GM12878 (cell line): ENCODE results near the gene FILIP1L. TPM values are rescaled to one million over a fixed set of nuclear protein-coding genes. Genes with fewer than 3 reads are reported as not detected.

Source experiments
- ATAC-seq: fragments of 200-7000 bp; cut with Tn5 transposase; 3 replicates; pipeline ENCODE4 v1.9.1; 2020; ENCODE audit warnings: mild to moderate bottlenecking, moderate library complexity
- BruUV-seq: library from RNA; stranded (reverse); fragments of 400-500 nt; replicated peaks from 2 replicates; lab custom pipeline; 2021; lab: Mats Ljungman, UMichigan
- CTCF ChIA-PET: fragments of 300-600 bp; sonication (Branson Sonifier 250); formaldehyde crosslinking; extraction: SDS; loops from one replicate; lab custom pipeline; 2021; ENCODE audit warnings: inconsistent platforms; lab: Yijun Ruan, JAX
- POLR2A ChIA-PET: fragments of 350-600 bp; formaldehyde crosslinking; extraction: SDS; loops from one replicate; lab custom pipeline; 2021; ENCODE audit warnings: inconsistent platforms; lab: Charles Lee
- RAD21 ChIA-PET: fragments of 300-600 bp; sonication (Branson Sonifier 250); formaldehyde crosslinking; loops from one replicate; lab custom pipeline; 2023; ENCODE audit warnings: antibody characterized with exemption; ENCODE audit not compliant: unreplicated experiment; lab: Charles Lee
- SMC1A ChIA-PET: fragments of 300-600 bp; sonication (Branson Sonifier 250); formaldehyde crosslinking; loops from one replicate; lab custom pipeline; 2023; ENCODE audit not compliant: unreplicated experiment, uncharacterized antibody; lab: Charles Lee
- DNase-seq: peaks from one replicate; pipeline ENCODE4 v3.0.0-alpha.2; 2011; ENCODE audit warnings: low read depth, low spot score
- FAIRE-seq: peaks from 3 replicates; lab custom pipeline; 2011; peaks lifted over from hg19 to GRCh38; lab: Jason Lieb, UNC
- H2AFZ ChIP-seq: 2 replicates; pipeline ENCODE4 v1.6.0; 2011; ENCODE audit warnings: low read depth, low read length, control low read depth; ENCODE audit not compliant: control insufficient read depth
- H3K27ac ChIP-seq: 2 replicates; pipeline ENCODE4 v1.5.1; 2011; ENCODE audit warnings: control low read depth; ENCODE audit not compliant: control insufficient read depth, insufficient read depth
- H3K27me3 ChIP-seq, 2 experiments: replicated peaks in 1 of 2; 2 replicates each; pipeline versions ENCODE4 v1.6.0 to v1.6.1; 2011; ENCODE audit warnings: low read length in 1 of 2; ENCODE audit not compliant: control insufficient read depth in 2 of 2, insufficient read depth in 2 of 2
- H3K36me3 ChIP-seq, 2 experiments: 2 replicates each; pipeline ENCODE4 v1.5.1; 2011; ENCODE audit warnings: low read length in 1 of 2; ENCODE audit not compliant: control insufficient read depth in 2 of 2, insufficient read depth in 2 of 2
- H3K4me1 ChIP-seq: 2 replicates; pipeline ENCODE4 v1.6.1; 2011; ENCODE audit warnings: mild to moderate bottlenecking, low read length, moderate library complexity, mixed read lengths; ENCODE audit not compliant: control insufficient read depth, insufficient read depth
- H3K4me2 ChIP-seq: 2 replicates; pipeline ENCODE4 v1.6.0; 2011; ENCODE audit warnings: control low read depth; ENCODE audit not compliant: control insufficient read depth, insufficient read depth
- H3K4me3 ChIP-seq: fragments of 200-600 bp; sonication (generic); 2 replicates; pipeline ENCODE4 v1.5.1; 2016
- H3K79me2 ChIP-seq: 2 replicates; pipeline ENCODE4 v1.6.0; 2011; ENCODE audit warnings: low read length; ENCODE audit not compliant: control insufficient read depth, insufficient read depth
- H3K9ac ChIP-seq: 2 replicates; pipeline ENCODE4 v1.8.0; 2011; ENCODE audit warnings: low read length, control low read depth, mixed read lengths; ENCODE audit not compliant: control insufficient read depth, insufficient read depth
- H3K9me3 ChIP-seq: replicated peaks from 3 replicates; pipeline ENCODE4 v1.5.1; 2011; ENCODE audit warnings: mild to moderate bottlenecking, low read length; ENCODE audit not compliant: control insufficient read depth, insufficient read depth
- H4K20me1 ChIP-seq: 2 replicates; pipeline ENCODE4 v1.6.0; 2011; ENCODE audit not compliant: control insufficient read depth, insufficient read depth
- CHD2 ChIP-seq: IDR thresholded peaks from 2 replicates; pipeline ENCODE4 v1.6.1; 2011; ENCODE audit warnings: low read depth, low read length, improper control_type of control experiment, borderline replicate concordance
- ZBTB40 ChIP-seq: fragments of 450-650 bp; IDR thresholded peaks from 2 replicates; pipeline ENCODE4 v1.6.1; 2016; ENCODE audit warnings: mild to moderate bottlenecking, moderate library complexity, borderline replicate concordance
- WGBS: methylation state at CpG from one replicate; pipeline ENCODE4 v1.1.6; 2016; ENCODE audit warnings: low lambda C conversion rate; ENCODE audit not compliant: insufficient replicate concordance, insufficient coverage; ENCODE audit errors: missing lambda C conversion rate; 5-methylcytosine and 5-hydroxymethylcytosine counted together
- in situ Hi-C: fragments of 300-500 bp; cut with MboI; formaldehyde crosslinking; loops from 9 replicates; pipeline ENCODE4 v1.14.3; 2018; ENCODE audit warnings: mixed read lengths
- intact Hi-C: fragments of 100-400 bp; cut with micrococcal nuclease; formaldehyde crosslinking; loops from one replicate; pipeline ENCODE4 v1.14.2; 2022; ENCODE audit not compliant: unreplicated experiment
- polyA plus RNA-seq, 11 experiments: library from polyadenylated mRNA; depleted of rRNA in 4 of 11; unstranded in 6 of 11; stranded (reverse) in 5 of 11; fragments of >200 nt; fragmentation: Nextera tagmentation in 4 of 11; fragmentation: Illumina TruSeq in 1 of 11; extraction: Ambion mirVana in 4 of 11; extraction: Trizol in 1 of 11; gene quantifications; 1 replicate in 1 of 11; 2 replicates in 10 of 11; pipeline versions ENCODE4 v1.2.1 to v1.2.3, GENCODE V29; 2011 to 2016; ENCODE audit warnings: inconsistent platforms in 2 of 11, missing spikeins in 2 of 11, low read depth in 1 of 11
- total RNA-seq, 4 experiments: library from RNA; depleted of rRNA in 3 of 4; stranded (reverse); fragments of >200 nt in 3 of 4; fragmentation: Illumina TruSeq in 1 of 4; extraction: Trizol in 1 of 4; gene quantifications; 2 replicates each; pipeline versions ENCODE4 v1.2.1 to v1.2.3, GENCODE V29; 2013 to 2021
- TF ChIP-seq, protein P1 (sequence below): IDR thresholded peaks from 2 replicates; pipeline ENCODE4 v1.6.1; 2012; ENCODE audit warnings: mild to moderate bottlenecking, low read depth, low read length

Gene FILIP1L
- total and polyA plus RNA-seq, 10 of the 15 experiments (the other 5 are each of a cell fraction or from before 2014, with no cell fraction given): 0.24 to 6.1 (median 3.5) TPM

DNA sequence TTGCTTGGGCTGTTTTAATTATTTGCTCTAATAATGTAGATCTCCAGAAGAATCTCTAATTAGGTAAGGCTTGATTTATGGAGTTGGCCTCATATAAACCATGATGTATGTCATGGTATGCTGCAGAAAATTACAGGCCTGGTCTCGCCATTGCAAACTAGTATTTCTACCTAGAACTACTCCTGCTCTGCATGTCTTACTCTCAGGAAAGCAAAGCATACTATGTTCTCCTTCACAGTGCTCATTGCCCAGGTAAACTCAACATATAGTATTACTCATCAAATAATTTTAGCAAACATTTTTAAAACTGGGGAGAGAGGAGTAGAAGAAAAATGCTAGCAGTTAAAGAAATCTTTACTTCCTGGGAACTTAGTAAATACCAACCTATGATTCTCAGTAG, 90.7 kb downstream of the FILIP1L start (continued):
- no peak for TF ChIP-seq ZBTB40

- Histone ChIP-seq H3K4me3 (no peak overlapping the region), H2AFZ (no peak overlapping the region), H3K79me2 (no peaks in the 10 kb centered on the region), H3K27me3 (no peaks in the 10 kb centered on the region), H4K20me1 (no peaks in the 10 kb centered on the region), H3K9me3 (no peaks in the 10 kb centered on the region), H3K4me2 (no peak overlapping the region), H3K9ac (no peak overlapping the region), H3K4me1 (no peaks in the 10 kb centered on the region), H3K27ac (no peak overlapping the region), H3K36me3 (no peaks in the 10 kb centered on the region)
- no peak for TF ChIP-seq CHD2
- TF ChIP-seq, protein P1, sequence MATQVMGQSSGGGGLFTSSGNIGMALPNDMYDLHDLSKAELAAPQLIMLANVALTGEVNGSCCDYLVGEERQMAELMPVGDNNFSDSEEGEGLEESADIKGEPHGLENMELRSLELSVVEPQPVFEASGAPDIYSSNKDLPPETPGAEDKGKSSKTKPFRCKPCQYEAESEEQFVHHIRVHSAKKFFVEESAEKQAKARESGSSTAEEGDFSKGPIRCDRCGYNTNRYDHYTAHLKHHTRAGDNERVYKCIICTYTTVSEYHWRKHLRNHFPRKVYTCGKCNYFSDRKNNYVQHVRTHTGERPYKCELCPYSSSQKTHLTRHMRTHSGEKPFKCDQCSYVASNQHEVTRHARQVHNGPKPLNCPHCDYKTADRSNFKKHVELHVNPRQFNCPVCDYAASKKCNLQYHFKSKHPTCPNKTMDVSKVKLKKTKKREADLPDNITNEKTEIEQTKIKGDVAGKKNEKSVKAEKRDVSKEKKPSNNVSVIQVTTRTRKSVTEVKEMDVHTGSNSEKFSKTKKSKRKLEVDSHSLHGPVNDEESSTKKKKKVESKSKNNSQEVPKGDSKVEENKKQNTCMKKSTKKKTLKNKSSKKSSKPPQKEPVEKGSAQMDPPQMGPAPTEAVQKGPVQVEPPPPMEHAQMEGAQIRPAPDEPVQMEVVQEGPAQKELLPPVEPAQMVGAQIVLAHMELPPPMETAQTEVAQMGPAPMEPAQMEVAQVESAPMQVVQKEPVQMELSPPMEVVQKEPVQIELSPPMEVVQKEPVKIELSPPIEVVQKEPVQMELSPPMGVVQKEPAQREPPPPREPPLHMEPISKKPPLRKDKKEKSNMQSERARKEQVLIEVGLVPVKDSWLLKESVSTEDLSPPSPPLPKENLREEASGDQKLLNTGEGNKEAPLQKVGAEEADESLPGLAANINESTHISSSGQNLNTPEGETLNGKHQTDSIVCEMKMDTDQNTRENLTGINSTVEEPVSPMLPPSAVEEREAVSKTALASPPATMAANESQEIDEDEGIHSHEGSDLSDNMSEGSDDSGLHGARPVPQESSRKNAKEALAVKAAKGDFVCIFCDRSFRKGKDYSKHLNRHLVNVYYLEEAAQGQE: no peak
- BruUV-seq: no TSS peak
- DNase-seq (no peak), ATAC-seq (no peak), FAIRE-seq (no peak)
- WGBS: 52% methylated on average over 5 of the region's 5 CpGs
- intact Hi-C loops: no loop called here
- ChIA-PET SMC1A (no interaction called here), POLR2A (no interaction called here), RAD21 (no interaction called here), CTCF (interaction anchor here (0.7 kb wide), 1 partner anchor 1787 kb away, joined by 3 read pairs; no protein-coding TSS in a partner anchor)
- in situ Hi-C loops: no loop called here
Observed at GRCh38 chr3:100023150-100023549, 91.2 kb downstream of the FILIP1L start.
